ENCODE data around the gene EMCN. TPM values are rescaled to one million over a fixed set of nuclear protein-coding genes. Genes with fewer than 3 reads are reported as not detected.

The EMCN gene
- total RNA-seq, 1 donor from 2014 or later = not detected

DNA sequence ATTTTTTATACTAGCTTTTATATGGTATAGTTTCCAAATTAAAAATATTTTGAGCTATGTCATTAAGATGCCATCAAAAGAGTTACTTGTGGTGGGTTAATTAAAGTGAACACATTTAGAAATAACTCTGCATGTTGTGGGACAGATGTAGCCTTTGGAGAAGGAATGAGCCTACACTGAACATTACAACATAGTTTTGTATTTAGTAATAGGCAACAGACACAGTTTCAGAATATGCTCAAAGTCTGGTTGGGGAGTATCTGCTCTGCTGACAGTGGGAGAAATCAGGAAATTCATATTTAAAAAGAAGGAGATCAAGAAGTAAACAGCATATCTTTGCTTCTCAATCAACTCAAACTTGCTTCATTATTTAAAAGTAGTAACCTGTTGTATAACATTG is 23.7 kb downstream of the EMCN start:
- DNase-seq (ENCODE audit: low spot score) = no peak
- H3K36me3 Mint-ChIP-seq (ENCODE audit: low read depth) = peaks cover 4% of the 10 kb centered on the region
- H3K27me3 Mint-ChIP-seq (ENCODE audit: low read depth) = no peaks in the 10 kb centered on the region
- peaks cover 10% of the 10 kb centered on the region for H3K4me1 Mint-ChIP-seq (ENCODE audit: low read depth)
- H3K27ac Mint-ChIP-seq (ENCODE audit: unreplicated experiment) = no peak overlapping the region
- no peak overlapping the region for H3K4me3 Mint-ChIP-seq (ENCODE audit: unreplicated experiment)
- TF ChIP-seq, protein P1, sequence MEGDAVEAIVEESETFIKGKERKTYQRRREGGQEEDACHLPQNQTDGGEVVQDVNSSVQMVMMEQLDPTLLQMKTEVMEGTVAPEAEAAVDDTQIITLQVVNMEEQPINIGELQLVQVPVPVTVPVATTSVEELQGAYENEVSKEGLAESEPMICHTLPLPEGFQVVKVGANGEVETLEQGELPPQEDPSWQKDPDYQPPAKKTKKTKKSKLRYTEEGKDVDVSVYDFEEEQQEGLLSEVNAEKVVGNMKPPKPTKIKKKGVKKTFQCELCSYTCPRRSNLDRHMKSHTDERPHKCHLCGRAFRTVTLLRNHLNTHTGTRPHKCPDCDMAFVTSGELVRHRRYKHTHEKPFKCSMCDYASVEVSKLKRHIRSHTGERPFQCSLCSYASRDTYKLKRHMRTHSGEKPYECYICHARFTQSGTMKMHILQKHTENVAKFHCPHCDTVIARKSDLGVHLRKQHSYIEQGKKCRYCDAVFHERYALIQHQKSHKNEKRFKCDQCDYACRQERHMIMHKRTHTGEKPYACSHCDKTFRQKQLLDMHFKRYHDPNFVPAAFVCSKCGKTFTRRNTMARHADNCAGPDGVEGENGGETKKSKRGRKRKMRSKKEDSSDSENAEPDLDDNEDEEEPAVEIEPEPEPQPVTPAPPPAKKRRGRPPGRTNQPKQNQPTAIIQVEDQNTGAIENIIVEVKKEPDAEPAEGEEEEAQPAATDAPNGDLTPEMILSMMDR (IDR thresholded peaks at IDR 0.05) = no peak
- peaks cover 10% of the 10 kb centered on the region for H3K9me3 Mint-ChIP-seq (ENCODE audit: low read depth)

DNA sequence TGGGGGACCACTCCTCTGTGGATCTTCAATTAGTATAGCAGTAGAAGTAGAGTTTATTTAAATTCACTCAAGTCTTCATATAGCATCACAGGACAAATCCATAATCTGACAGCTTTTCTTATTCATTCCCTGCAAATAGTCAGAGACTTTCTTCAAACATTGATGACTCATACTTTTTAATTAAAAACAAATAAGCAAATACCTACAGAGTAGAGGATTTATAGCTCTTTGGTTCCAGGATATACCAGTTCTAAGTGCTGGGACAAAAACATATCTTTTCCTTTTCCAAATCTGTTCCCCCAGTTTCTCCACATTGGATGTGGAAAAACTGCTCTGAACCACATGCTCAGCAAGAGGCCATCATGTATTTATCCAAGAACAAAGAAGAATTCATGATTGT is 24.1 kb downstream of the EMCN start:
- no peak for DNase-seq (ENCODE audit: low spot score)
- peaks cover 10% of the 10 kb centered on the region for H3K4me1 Mint-ChIP-seq (ENCODE audit: low read depth)
- no peak overlapping the region for H3K27ac Mint-ChIP-seq (ENCODE audit: unreplicated experiment)
- TF ChIP-seq, protein P1 (IDR thresholded peaks at IDR 0.05) = no peak
- peaks cover 4% of the 10 kb centered on the region for H3K36me3 Mint-ChIP-seq (ENCODE audit: low read depth)
- peaks cover 10% of the 10 kb centered on the region for H3K9me3 Mint-ChIP-seq (ENCODE audit: low read depth)
- no peak overlapping the region for H3K4me3 Mint-ChIP-seq (ENCODE audit: unreplicated experiment)
- H3K27me3 Mint-ChIP-seq (ENCODE audit: low read depth) = no peaks in the 10 kb centered on the region

GRCh38 chr4:100492129-100492528 is 25.7 kb downstream of the EMCN start:
- H3K4me1 Mint-ChIP-seq (ENCODE audit: low read depth) = peaks cover 5% of the 10 kb centered on the region
- H3K4me3 Mint-ChIP-seq (ENCODE audit: unreplicated experiment) = no peak overlapping the region

GRCh38 chr4:100489305-100489704 is 28.5 kb downstream of the EMCN start:
- no peak for DNase-seq (ENCODE audit: low spot score)
- Mint-ChIP-seq H3K9me3 (ENCODE audit: low read depth) (peaks cover 10% of the 10 kb centered on the region), H3K36me3 (ENCODE audit: low read depth) (peaks cover 4% of the 10 kb centered on the region), H3K27me3 (ENCODE audit: low read depth) (peaks cover 5% of the 10 kb centered on the region), H3K4me1 (ENCODE audit: low read depth) (peaks cover 3% of the 10 kb centered on the region), H3K4me3 (ENCODE audit: unreplicated experiment) (no peak overlapping the region), H3K27ac (ENCODE audit: unreplicated experiment) (no peak overlapping the region)
- TF ChIP-seq, protein P1 (IDR thresholded peaks at IDR 0.05) = no peak

More at GRCh38 chr4:100492129-100492528, 25.7 kb downstream of the EMCN start:
- Mint-ChIP-seq H3K27ac (ENCODE audit: unreplicated experiment) (no peak overlapping the region), H3K36me3 (ENCODE audit: low read depth) (peaks cover 4% of the 10 kb centered on the region), H3K27me3 (ENCODE audit: low read depth) (no peaks in the 10 kb centered on the region), H3K9me3 (ENCODE audit: low read depth) (peaks cover 10% of the 10 kb centered on the region)
- TF ChIP-seq, protein P1 (IDR thresholded peaks at IDR 0.05) = no peak
- DNase-seq (ENCODE audit: low spot score) = no peak

- Mint-ChIP-seq H3K9me3 (ENCODE audit: low read depth) (no peaks in the 10 kb centered on the region), H3K27ac (ENCODE audit: unreplicated experiment) (no peak overlapping the region), H3K36me3 (ENCODE audit: low read depth) (no peaks in the 10 kb centered on the region), H3K27me3 (ENCODE audit: low read depth) (peaks cover 6% of the 10 kb centered on the region), H3K4me3 (ENCODE audit: unreplicated experiment) (no peak overlapping the region), H3K4me1 (ENCODE audit: low read depth) (no peaks in the 10 kb centered on the region)
- TF ChIP-seq, protein P1 (IDR thresholded peaks at IDR 0.05) = no peak
- no peak for DNase-seq (ENCODE audit: low spot score)
Observed at GRCh38 chr4:100486496-100486895, 31.3 kb downstream of the EMCN start.

Measured in chondrocyte (in vitro differentiated cells).